Mesothelial cell of epicardium (in vitro differentiated cells): Measurements from ENCODE around the gene AJAP1. TPM values are rescaled to one million over a fixed set of nuclear protein-coding genes. Genes with fewer than 3 reads are reported as not detected.

Experiments
- DNase-seq, 2 experiments: peaks; one replicate each; pipeline ENCODE4 v3.0.0; 2021; ENCODE audit warnings: low spot score in 2 of 2; ENCODE audit not compliant: unreplicated experiment in 2 of 2
- H3K27ac Mint-ChIP-seq: 2 replicates; pipeline ENCODE4 v1.8.0; 2021; ENCODE audit warnings: mixed read lengths
- H3K27me3 Mint-ChIP-seq: 2 replicates; pipeline ENCODE4 v1.8.0; 2021; ENCODE audit warnings: low read depth, mixed read lengths
- H3K36me3 Mint-ChIP-seq: 2 replicates; pipeline ENCODE4 v1.8.0; 2021; ENCODE audit warnings: mixed read lengths
- H3K4me1 Mint-ChIP-seq: 2 replicates; pipeline ENCODE4 v1.8.0; 2021; ENCODE audit warnings: mixed read lengths
- H3K4me3 Mint-ChIP-seq: 2 replicates; pipeline ENCODE4 v1.8.0; 2021; ENCODE audit warnings: mild to moderate bottlenecking, moderate library complexity, mixed read lengths
- H3K9me3 Mint-ChIP-seq: 2 replicates; pipeline ENCODE4 v1.8.0; 2021; ENCODE audit warnings: mixed read lengths
- CTCF ChIP-seq: fragments of 200-600 bp; sonication (generic); IDR thresholded peaks from one replicate; pipeline ENCODE4 v1.5.0; 2021; ENCODE audit warnings: antibody characterized with exemption; ENCODE audit not compliant: unreplicated experiment
- total RNA-seq: library from RNA; stranded (reverse); gene quantifications from 3 replicates; pipeline ENCODE4 v1.2.1, GENCODE V29; 2021

AJAP1 gene
- total RNA-seq, 1 donor from 2014 or later, result 2.4 TPM

DNA sequence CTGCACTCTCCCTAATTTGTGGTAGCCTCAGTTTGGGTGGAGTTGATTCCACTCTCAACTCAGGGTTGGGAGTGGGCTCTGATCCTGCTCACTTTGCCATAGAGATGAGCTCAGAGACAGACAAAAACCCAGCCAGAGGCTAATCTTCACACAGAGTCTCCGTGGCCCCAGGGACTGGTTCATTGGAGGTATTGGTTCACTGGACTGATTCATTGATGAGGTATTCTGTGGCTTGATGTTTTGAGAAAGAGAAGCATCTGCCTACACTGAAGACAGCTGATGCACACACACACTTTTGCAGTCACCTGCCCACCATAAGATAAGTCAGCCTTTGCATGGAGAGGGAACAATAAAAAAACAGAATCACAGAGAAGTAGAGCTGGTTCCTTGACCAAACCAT, 183.8 kb downstream of the AJAP1 start:
- Mint-ChIP-seq H3K4me1 (peaks cover 26% of the 10 kb centered on the region), H3K27me3 (no peaks in the 10 kb centered on the region), H3K27ac (no peak overlapping the region), H3K4me3 (no peak overlapping the region), H3K36me3 (peaks cover 2% of the 10 kb centered on the region), H3K9me3 (peaks cover 22% of the 10 kb centered on the region)
- DNase-seq, result no peak
- TF ChIP-seq CTCF, result no peak
